Mucosa of descending colon (tissue), 3 donors: ENCODE results near the gene TTYH2. TPM values are rescaled to one million over a fixed set of nuclear protein-coding genes. Genes with fewer than 3 reads are reported as not detected.
"Not testable (repeated sequence)": the region's sequence is repeated elsewhere in the genome, so short reads cannot be mapped to it uniquely, and the experiment has no call there.

Experiments used
- ATAC-seq: fragments of 200-7000 bp; cut with Tn5 transposase; one replicate; pipeline ENCODE4 v1.9.1; 2020; ENCODE audit warnings: mild to moderate bottlenecking, moderate library complexity
- DNase-seq, 3 donors: peaks; one replicate each; pipeline ENCODE4 v3.0.0-alpha.2; 2020
- H3K36me3 ChIP-seq: fragments of 200-600 bp; one replicate; pipeline ENCODE4 v1.8.0; 2021; ENCODE audit warnings: low read depth, mild to moderate bottlenecking
- H3K4me1 ChIP-seq: fragments of 200-600 bp; one replicate; pipeline ENCODE4 v1.8.0; 2021; ENCODE audit warnings: low read depth, mild to moderate bottlenecking
- H3K4me3 ChIP-seq: fragments of 200-600 bp; one replicate; pipeline ENCODE4 v1.8.0; 2021; ENCODE audit warnings: mild to moderate bottlenecking
- H3K9me3 ChIP-seq: fragments of 200-600 bp; one replicate; pipeline ENCODE4 v1.8.0; 2021; ENCODE audit warnings: mild to moderate bottlenecking
- intact Hi-C, 2 donors: fragments of 100-400 bp; cut with DNase I in 1 of 2; cut with micrococcal nuclease in 1 of 2; formaldehyde crosslinking; loops; one replicate each; pipeline versions ENCODE4 v1.11.0 to v1.11.1; 2022; cut with DNase I, micrococcal nuclease
- total RNA-seq, 3 donors: library from RNA; stranded (reverse); fragmentation: NEBNext Ultra II Directional in 2 of 3; extraction: Animal tissue kit (Norgen Biotek cat#: 25700) in 2 of 3; gene quantifications; one replicate each; pipeline versions ENCODE4 v1.2.1 to v1.2.4, GENCODE V29; 2021 to 2023
- TF ChIP-seq, protein P1 (sequence below): fragments of 200-600 bp; IDR thresholded peaks from one replicate; pipeline ENCODE4 v1.8.0; 2022; ENCODE audit warnings: antibody characterized with exemption, mild to moderate bottlenecking
- donor health status: DM: no; HTN: no; CAD: no; lungs with moderate emphysema.
- donor health status: DM: no; HTN: no; CAD: no.
- donor health status: DM: no; HTN: yes; CAD: no.

The TTYH2 gene
- total RNA-seq, 3 donors from 2014 or later, result 2.5 to 9.1 (median 3.1) TPM

DNA sequence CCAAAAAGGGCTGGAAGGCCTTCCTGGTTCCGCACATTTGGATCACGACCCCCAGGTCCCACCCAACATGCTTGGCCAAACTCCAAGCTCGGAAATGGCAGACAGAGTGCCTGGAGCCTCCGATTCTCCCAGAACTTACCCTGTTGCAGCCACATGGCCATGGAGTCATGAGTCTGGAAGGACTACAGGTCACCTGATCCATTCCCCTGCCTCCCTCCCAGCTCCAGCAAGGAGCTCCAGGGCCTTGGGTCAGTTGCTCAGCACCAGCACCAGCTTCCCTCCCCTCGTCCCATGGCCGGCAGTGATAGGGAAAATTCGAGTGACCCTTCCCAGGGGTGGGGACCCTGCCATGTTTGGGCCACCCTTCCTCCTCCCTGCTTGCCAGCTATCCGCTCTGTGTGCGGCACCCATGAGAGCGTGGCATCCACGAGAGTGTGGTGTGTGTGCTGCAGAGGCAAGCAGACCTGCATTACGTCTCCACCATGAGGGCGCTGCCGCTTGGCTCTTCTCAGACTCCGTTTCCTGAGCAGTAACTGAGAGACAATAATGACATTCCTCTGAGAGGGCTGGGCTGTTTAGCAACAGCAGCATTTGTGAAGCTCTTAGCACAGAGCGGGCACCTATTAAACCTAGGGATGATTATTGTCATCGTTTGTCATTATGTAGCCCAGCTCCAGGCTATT lies 31.2 kb upstream of the TTYH2 start:
- Histone ChIP-seq H3K36me3 (no peaks in the 10 kb centered on the region), H3K4me3 (no peak overlapping the region), H3K4me1 (no peaks in the 10 kb centered on the region), H3K9me3 (no peaks in the 10 kb centered on the region)
- TF ChIP-seq, protein P1, sequence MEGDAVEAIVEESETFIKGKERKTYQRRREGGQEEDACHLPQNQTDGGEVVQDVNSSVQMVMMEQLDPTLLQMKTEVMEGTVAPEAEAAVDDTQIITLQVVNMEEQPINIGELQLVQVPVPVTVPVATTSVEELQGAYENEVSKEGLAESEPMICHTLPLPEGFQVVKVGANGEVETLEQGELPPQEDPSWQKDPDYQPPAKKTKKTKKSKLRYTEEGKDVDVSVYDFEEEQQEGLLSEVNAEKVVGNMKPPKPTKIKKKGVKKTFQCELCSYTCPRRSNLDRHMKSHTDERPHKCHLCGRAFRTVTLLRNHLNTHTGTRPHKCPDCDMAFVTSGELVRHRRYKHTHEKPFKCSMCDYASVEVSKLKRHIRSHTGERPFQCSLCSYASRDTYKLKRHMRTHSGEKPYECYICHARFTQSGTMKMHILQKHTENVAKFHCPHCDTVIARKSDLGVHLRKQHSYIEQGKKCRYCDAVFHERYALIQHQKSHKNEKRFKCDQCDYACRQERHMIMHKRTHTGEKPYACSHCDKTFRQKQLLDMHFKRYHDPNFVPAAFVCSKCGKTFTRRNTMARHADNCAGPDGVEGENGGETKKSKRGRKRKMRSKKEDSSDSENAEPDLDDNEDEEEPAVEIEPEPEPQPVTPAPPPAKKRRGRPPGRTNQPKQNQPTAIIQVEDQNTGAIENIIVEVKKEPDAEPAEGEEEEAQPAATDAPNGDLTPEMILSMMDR, result no peak
- ATAC-seq (no peak), DNase-seq (no peak)
- intact Hi-C loops, result no loop called here

- Histone ChIP-seq H3K4me1 (no peaks in the 10 kb centered on the region), H3K9me3 (no peaks in the 10 kb centered on the region), H3K4me3 (no peak overlapping the region), H3K36me3 (no peaks in the 10 kb centered on the region)
- DNase-seq (no peak), ATAC-seq (no peak)
- intact Hi-C loops, result no loop called here
- TF ChIP-seq, protein P1, result no peak
These were observed 30.0 kb upstream of the TTYH2 start for GRCh38 chr17:74183411-74183810.

- no peak for DNase-seq
- intact Hi-C loops, result no loop called here
- Histone ChIP-seq H3K4me3 (no peak overlapping the region), H3K36me3 (no peaks in the 10 kb centered on the region), H3K4me1 (no peaks in the 10 kb centered on the region), H3K9me3 (no peaks in the 10 kb centered on the region)
- TF ChIP-seq, protein P1, result no peak
- ATAC-seq, result no peak
These were observed 27.7 kb upstream of the TTYH2 start for GRCh38 chr17:74185571-74186185.

DNA sequence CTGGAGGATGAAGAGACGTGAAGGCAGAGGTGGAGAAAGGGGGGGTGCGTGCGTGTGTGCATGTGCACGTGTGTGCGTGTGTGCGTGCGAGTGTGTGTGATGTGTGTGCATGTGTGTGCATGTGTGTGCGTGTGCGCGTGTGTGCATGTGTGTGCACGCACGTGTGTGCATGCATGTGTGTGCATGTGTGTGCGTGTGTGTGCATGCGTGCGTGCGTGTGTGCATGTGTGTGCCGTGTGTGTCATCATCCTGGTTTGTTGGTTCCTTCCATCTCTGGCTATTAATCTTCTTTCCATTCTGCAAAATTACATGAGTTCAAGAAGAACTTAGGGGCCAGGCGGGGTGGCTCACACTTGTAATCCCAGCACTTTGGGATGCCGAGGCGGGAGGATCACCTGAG lies 26.9 kb upstream of the TTYH2 start:
- no peaks in the 10 kb centered on the region for H3K9me3 ChIP-seq
- intact Hi-C loops, result no loop called here
- no peaks in the 10 kb centered on the region for H3K36me3 ChIP-seq
- ATAC-seq (no peak), DNase-seq (no peak)
- H3K4me1 ChIP-seq, result no peaks in the 10 kb centered on the region
- TF ChIP-seq, protein P1, result no peak
- H3K4me3 ChIP-seq, result no peak overlapping the region

GRCh38 chr17:74187761-74188160 lies 25.6 kb upstream of the TTYH2 start:
- Histone ChIP-seq H3K4me1 (peaks cover 2% of the 10 kb centered on the region), H3K9me3 (no peaks in the 10 kb centered on the region), H3K36me3 (no peaks in the 10 kb centered on the region), H3K4me3 (no peak overlapping the region)
- intact Hi-C loops, result no loop called here
- DNase-seq (no peak), ATAC-seq (no peak)
- TF ChIP-seq, protein P1, result no peak

GRCh38 chr17:74188687-74189086 lies 24.7 kb upstream of the TTYH2 start:
- H3K9me3 ChIP-seq, DNase-seq, ATAC-seq, intact Hi-C loops, H3K4me3 ChIP-seq, H3K36me3 ChIP-seq: not testable (repeated sequence)
- H3K4me1 ChIP-seq, result peaks cover 12% of the 10 kb centered on the region
